ENCODE measurements around the gene ZNF682. TPM values are rescaled to one million over a fixed set of nuclear protein-coding genes. Genes with fewer than 3 reads are reported as not detected.

Gene ZNF682
- total and polyA plus RNA-seq, 2 of the 4 experiments (the other 2 are of a cell fraction) = 1.7 to 4.8 TPM

Small RNA genes within 50 kb of the gene (microRNA-seq; reads per million reads assigned to microRNA genes)
- not detected for gene AC006539.3 (ENCODE audit: insufficient read depth, insufficient read length)

Small RNA genes within 50 kb of the gene (small RNA-seq; reads per million reads assigned to genes)
- gene AC006539.3 = 0 reads per million in 5 experiments

Other genes with a start within 250 kb of the ZNF682 start
- 6.1 and 8.1 TPM in 2 replicates for gene ZNF506, start 217.8 kb downstream of the ZNF682 start, total RNA-seq (2012; rRNA removed)
- 2.0 and 2.4 TPM in 2 replicates for gene ZNF506, start 217.8 kb downstream of the ZNF682 start, polyA plus RNA-seq (2012; rRNA removed)
- 3.4 and 3.6 TPM in 2 replicates for gene ZNF253, start 173.6 kb downstream of the ZNF682 start, total RNA-seq (2012; rRNA removed)
- gene ZNF253, start 173.6 kb downstream of the ZNF682 start, polyA plus RNA-seq (2012; rRNA removed) = 0.63 and 0.74 TPM in 2 replicates
- gene ZNF93, start 138.6 kb downstream of the ZNF682 start, total RNA-seq (2012; rRNA removed) = 8.9 and 10.6 TPM in 2 replicates
- 2.7 and 3.7 TPM in 2 replicates for gene ZNF93, start 138.6 kb downstream of the ZNF682 start, polyA plus RNA-seq (2012; rRNA removed)
- 0.28 and 0.36 TPM in 2 replicates for gene ZNF90, start 38.5 kb upstream of the ZNF682 start, total RNA-seq (2012; rRNA removed)
- gene ZNF90, start 38.5 kb upstream of the ZNF682 start, polyA plus RNA-seq (2012; rRNA removed) = 0.38 and 0.49 TPM in 2 replicates
- 4.1 and 6.9 TPM in 2 replicates for gene ZNF486, start 127.7 kb upstream of the ZNF682 start, total RNA-seq (2012; rRNA removed)
- gene ZNF486, start 127.7 kb upstream of the ZNF682 start, polyA plus RNA-seq (2012; rRNA removed) = 1.6 and 2.2 TPM in 2 replicates